GM12874 (cell line): ENCODE data around the gene ATP11A.

Source experiments
- TF ChIP-seq, protein P1 (sequence below): IDR thresholded peaks from 2 replicates; pipeline ENCODE4 v1.5.1; 2011; ENCODE audit warnings: low read depth, mild to moderate bottlenecking, control low read depth, low read length, moderate library complexity; ENCODE audit not compliant: insufficient read depth

ATP11A gene

DNA sequence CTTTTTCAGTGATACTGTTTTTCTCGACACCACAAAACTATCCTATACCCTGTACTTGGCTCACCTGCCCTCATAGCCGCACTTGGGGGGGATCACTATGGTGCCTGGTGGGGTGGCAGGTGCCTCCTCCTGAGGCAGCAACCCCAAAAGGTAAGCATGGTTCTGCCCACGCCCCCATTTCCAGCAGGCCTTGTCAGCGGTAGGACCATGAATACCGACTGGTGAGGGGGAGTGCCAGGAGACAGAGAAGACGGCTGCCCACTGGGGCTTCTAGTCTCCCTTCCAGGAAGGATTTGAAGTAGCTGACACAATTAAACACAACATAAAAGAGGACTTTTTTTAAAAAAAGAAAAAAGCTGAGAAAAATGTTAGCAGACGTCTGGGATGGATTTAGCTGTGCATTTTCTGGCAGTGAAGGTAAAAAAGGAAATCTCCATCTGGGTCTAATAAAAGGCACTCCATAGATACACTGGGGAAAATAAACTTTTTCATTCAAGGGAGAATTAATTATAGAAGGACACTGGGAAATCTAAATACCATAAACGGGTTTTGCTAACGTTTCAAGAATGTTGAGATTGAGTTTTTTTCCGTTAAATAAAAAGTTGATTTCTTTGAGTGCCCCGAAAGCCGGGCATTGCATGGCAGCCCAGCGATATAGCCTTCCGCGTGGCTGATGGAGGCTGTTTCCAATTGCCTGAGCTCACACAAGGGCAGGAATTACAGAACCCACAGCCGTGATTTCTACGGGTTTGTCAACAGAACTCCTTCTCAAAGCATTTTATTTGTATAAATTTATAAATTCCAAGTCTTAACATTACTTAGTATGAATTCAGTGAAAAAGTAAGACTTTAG, 45.1 kb downstream of the ATP11A start:
- TF ChIP-seq, protein P1, sequence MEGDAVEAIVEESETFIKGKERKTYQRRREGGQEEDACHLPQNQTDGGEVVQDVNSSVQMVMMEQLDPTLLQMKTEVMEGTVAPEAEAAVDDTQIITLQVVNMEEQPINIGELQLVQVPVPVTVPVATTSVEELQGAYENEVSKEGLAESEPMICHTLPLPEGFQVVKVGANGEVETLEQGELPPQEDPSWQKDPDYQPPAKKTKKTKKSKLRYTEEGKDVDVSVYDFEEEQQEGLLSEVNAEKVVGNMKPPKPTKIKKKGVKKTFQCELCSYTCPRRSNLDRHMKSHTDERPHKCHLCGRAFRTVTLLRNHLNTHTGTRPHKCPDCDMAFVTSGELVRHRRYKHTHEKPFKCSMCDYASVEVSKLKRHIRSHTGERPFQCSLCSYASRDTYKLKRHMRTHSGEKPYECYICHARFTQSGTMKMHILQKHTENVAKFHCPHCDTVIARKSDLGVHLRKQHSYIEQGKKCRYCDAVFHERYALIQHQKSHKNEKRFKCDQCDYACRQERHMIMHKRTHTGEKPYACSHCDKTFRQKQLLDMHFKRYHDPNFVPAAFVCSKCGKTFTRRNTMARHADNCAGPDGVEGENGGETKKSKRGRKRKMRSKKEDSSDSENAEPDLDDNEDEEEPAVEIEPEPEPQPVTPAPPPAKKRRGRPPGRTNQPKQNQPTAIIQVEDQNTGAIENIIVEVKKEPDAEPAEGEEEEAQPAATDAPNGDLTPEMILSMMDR, result no peak

DNA sequence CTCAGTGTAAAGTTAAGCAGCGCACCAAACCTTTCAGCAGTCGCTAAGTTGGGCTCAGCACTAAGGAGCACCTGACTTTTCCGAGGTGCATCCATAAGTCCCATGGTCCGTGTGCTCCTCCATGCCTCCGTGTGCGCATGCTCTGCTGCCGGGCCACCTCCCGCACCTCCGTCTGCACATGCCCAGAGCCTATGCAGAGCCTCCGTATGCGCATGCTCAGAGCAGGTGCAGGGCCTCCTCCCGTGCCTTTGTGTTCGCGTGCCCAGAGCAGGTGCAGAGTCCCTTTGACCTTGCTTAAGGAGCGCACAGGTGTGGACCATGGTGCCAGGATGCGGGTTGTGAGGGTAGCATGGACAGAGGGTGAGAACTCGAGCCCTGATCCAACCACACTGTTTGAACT, 46.0 kb downstream of the ATP11A start:
- TF ChIP-seq, protein P1, result no peak

DNA sequence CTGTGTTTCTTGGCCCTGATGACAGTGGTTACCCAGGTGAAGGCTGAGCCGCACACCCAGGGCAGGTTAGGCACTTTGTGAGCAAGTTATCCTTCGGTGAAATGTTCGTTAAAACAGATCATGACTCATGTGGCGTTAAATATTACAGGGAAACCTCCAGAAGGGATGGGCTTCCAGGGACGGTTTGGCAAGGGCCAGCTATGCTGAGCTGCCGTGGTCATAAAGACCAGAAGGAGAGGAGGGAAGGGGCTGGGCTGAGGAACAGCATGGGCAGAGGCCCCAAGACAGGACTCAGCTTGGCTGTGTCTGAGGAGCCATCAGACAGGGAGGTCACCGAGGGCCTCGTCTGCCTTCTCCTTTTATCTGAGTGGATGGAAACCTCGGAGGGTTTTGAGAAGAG, 47.5 kb downstream of the ATP11A start:
- TF ChIP-seq, protein P1, result no peak

DNA sequence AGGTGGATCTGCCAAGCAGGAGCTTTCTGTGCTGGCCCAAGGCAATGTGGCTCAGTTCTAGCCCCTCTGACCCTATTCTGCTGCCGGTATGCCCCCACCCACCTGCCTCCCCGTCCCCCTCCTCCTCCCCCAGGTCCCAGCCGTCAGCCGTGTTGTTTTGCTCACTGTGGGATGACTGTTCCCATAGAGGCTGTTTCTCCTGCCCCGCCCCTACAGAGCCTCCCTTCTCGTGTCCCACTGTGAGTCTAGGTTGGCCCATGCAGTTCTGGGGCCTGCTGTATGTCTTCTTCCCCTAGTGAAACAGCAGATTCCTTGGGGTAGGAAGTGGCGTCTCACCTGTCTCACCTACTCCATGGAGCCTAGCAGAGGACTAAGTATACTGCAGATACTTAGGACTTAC, 48.8 kb downstream of the ATP11A start:
- TF ChIP-seq, protein P1, result no peak

DNA sequence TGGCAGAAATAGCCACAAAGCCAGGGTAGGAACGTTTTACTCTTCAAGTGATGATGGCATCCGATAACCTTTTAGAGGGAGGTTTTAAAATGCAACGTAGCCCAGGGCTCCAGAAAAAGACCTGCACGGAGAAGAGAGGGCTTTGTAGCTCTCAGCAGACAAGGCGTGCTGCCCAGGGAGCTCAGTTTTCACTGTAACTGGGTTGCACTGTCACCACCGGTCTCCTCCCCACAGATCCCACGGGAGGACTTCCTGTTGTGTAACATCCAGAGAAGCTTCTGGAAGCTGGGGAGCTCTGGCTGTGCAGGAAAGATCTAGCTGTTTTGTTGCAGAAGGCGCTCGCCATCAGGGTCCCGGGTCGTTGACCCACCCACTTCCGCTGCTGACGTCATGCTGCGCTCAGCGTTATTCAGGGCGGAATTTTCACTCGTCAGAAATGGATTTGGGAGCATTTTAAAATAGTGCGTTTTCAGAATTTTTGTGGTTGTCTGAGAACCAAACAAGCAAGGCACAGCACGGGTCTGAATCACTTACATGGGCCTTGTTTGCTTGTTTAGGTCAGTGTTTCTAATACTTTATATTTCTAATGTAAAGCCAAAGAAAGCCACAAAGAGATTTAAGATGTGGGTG, 50.8 kb downstream of the ATP11A start:
- TF ChIP-seq, protein P1, result no peak

DNA sequence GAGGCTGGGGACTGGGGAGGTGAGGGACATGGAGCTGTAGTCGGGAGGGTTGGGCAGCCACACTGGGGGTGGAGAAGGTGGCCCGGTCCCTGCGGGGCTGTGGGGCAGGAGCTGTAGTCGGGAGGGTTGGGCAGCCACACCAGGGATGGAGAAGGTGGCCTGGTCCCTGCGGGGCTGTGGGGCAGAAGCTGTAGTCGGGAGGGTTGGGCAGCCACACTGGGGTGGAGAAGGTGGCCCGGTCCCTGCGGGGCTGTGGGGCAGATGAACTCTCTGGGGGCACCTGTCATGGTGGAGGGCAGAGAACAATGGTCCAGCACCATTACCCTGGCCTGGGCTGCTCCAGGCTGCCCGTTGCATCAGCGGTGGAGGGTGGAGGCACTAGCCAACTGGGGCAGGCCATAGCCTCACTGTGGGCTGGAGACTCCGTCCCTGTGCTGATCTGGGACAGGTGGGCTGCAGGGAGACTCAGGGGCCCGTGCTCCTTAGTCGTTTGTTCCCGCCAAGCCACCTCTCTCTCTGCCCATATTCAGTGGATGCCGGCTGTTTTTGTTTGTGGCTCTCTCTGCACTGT, 51.4 kb downstream of the ATP11A start:
- TF ChIP-seq, protein P1, result no peak

DNA sequence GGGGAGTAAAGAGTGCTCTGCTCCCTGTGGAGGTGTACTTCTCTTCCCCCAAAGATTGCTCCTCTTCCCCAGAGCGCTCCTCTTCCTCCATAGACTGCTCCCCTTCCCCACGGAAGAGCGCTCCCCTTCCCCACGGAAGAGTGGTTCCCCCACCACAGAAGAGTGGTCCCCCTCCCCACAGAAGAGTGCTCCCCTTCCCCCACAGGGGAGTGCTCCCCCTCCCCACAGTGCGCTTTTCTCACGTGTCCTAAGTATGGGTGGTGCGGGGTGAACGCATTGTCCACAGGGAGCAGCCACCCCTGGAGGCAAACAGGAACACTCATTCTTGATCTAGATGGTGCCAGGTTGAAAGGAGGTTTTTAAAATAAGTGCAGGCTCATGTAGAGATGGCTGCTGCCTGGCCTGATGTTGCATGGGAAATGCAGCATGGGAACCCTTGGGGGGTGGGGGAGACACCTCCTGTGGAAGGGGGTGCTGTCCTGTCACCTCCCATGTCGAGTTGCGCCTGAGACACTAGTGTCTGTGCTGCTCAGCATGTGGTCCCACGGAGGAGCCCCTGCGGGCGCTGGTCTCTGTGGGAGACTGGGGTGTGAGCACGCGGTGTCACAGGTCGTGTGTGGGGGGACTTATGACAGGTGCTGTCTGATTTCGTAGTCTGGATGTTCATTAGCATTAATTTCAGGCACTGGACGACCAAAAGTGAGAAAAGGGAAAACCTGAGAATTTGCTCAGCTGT, 52.2 kb downstream of the ATP11A start:
- TF ChIP-seq, protein P1, result no peak
